Measurements from ENCODE around the gene HS6ST3.
"Not testable (repeated sequence)": the region's sequence is repeated elsewhere in the genome, so short reads cannot be mapped to it uniquely, and the experiment has no call there.

The HS6ST3 gene

DNA sequence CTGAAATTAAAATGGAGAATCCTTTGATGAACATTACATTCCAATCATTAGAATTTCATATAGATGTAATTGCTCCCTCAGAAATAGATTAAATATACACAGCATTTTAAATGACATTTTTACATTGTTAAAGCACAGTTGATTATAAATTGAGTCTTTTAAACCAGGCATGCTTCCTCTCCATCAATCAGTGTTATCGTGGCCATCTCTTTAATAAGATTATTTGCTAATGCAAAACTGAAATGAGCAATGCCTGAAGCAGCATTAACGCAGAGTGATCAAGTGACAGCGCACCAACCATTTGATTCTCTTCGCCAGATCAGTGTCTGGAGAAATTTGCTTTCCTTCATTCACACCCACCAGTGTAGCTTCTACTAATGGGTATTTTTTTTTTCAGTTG lies 644.6 kb downstream of the HS6ST3 start:
- no peak for DNase-seq (ENCODE audit: low spot score)

DNA sequence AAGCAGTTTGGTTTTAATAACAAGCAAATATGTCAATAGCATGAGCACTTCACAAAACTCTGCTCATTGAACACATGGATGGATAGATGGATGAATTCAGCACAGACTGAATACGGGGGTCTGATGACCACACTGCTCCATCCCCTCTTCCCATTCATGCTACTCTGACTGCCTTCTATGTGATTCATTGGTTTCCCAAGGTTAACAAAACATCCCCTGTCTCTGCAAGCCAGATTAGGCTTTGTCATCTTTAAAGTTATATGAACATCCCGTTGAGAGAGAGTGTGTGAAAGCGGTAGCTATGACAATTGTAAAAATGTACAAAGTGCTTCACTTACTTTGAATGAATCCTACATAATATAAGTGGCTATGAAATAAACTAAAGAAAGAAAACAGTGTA lies 651.9 kb downstream of the HS6ST3 start:
- no peak for DNase-seq (ENCODE audit: low spot score)

DNA sequence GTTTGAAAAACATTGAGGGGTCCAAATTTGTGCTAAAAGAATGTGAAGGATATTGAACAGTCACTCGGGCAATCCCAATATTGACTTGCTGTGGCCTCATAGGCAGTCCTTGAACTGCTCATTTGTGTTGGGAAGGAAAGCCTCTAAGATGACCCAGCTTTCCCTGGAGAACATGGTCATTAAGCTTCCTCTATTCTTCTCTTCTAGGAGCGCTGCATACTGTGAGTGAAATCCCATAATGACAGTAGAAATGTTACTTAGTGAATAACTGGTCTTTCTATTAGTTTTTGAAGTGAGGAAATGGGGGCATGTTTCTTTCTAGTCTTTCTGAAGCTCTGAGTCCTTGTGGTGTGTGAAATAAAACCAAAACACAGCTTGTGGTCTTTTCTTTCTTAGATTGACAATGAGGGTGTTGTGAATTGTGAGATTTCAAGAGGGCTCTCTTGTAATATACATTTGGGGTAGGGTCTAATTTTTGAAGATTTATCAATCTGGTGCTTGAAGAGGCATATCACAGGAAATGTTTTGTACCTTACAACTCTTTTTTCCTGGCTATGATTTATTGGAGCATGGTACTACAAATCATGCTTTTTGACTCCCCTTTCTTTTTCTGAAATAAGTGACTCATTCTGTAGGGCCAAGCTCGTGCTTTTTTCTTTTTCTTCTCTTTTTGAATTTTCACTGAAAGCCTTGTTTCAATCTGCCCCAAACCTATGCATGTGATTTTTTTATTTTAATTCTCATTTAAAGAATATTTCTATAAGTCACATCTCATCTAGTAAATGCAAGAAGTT lies 653.6 kb downstream of the HS6ST3 start:
- DNase-seq (ENCODE audit: low spot score): no peak

DNA sequence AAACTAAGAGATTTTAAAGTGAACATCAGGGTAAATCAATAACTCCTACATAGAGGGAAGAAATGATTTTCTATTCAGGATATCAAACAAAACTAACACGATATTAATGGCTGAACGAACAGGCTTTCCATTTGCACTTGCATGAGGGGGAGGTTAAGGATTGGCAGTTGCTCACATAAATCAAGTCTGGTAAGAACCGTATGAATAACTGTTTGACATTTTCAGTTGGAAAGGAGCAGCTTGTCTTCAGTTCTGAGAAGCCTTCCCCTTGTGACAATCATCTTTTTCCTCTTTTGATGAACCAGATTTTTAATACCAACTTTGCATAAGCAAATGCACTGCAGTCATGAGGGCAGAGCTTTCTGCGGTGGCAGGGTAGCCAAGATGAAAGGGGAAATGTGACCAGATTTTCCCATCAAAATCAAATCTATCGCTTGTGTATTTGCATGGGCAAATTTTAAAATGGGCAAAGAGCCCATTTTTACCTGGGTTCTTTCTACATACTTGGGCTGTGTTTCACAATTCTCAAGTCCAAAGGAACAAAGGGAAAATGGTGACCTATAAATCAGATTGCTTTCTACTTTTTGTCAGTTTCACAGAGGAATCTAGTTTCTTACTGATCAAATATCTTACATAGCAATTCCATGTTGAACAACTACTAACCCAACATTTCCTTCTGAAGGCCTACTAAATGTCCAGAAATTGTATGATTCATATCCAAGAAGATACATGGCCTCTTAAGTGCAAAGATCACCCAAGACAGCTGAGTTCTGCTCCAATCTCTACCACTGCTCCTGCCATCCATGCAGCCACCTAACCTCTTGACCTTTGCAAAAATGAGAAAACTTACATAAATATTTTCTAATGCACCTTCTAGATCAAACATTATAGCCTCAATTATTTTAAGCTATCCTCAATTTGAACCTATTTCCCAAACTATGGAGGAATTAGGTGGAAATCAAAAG lies 654.7 kb downstream of the HS6ST3 start:
- no peak for DNase-seq (ENCODE audit: low spot score)

DNA sequence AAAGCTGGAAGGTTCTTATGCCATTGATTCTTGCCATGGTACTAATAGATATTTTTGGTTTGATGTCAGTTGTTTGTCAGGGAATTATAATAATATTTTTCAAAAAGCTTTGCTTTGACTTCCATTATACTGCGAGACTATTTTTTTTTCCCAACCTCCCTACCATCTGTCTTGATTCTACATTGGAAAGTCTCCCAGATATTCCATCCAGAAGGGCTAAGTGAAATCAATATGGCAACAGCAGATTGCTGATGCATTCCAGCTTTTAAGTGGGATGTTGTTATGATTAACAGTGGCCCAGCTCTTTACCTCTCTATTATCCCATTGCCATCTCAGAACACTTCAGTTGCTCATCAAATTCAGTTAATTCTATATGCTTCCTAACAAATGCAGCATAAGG lies 657.0 kb downstream of the HS6ST3 start:
- DNase-seq (ENCODE audit: low spot score): no peak

DNA sequence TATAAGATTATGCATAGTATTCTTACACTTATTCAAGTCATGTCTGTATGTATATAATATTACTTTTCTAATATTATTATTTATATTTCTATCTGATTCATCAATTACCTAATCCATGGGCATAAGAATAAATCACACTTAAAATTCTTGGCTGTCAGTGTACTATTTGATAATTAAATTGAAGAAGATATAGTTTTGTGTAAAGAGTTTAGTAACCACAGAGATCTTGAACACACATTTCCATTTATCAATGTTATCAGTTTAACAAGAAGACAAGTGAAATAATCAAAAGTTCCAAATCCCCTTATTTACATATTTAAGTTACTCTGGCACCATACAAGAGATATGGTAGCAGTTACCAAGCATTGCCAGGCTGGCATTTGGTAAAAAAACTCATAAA lies 659.9 kb downstream of the HS6ST3 start:
- DNase-seq (ENCODE audit: low spot score): no peak

DNA sequence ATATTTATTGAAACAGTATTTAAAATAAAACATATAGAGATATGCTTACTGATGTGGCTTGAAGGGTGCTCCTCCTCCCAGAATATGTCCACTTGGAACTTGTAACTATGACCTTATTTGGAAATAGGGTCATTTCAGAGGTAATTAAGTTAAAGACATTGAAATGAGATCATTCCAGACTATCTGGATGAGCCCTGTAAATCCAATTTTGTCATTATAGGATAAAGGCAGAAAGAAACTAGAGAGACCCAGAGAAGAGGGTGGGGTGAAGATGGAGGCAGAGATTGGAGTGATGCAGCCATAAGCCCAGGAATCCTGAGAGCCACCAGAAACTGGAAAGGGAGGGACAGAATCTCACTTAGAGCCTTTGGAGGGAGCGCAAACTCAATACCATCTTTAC lies 661.2 kb downstream of the HS6ST3 start:
- no peak for DNase-seq (ENCODE audit: low spot score)

DNA sequence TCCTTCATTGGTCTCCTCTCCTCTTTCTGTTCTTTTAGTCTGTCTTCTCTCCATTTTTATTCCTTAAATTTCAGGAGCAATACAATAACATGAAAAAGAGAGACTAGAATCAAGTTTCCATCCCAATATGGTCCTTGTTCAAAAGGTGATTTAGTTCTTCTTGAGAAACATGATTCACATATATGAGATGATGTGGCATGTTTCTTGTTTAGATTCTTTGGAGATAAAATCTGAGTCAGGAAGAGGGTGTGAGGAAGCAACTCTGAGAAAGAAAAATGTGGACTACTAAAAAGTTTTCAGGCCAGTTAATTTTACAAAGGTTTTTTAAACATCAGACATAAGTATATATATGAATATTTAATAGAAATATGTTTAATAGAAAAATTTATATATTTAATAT lies 673.0 kb downstream of the HS6ST3 start:
- DNase-seq (ENCODE audit: low spot score): no peak

DNA sequence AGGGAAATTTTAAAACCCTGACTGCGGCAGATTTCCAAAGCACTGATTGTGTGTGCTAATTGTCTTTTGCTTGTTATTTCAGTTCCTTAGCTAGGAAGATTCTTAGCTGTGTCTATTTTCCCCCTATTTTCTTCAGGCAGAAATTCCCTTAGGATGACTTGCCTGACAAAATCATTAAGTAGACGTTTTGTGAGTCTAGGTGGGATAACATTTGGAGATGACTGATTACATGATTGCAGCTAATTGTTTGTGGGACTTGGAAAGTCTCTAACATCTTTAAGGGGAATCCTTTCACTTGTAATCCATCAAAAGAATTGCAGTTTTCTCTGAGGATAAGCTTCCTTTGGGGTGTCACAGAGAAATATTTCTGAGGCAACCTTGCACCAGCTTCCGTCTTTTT lies 676.4 kb downstream of the HS6ST3 start:
- DNase-seq (ENCODE audit: low spot score): no peak

DNA sequence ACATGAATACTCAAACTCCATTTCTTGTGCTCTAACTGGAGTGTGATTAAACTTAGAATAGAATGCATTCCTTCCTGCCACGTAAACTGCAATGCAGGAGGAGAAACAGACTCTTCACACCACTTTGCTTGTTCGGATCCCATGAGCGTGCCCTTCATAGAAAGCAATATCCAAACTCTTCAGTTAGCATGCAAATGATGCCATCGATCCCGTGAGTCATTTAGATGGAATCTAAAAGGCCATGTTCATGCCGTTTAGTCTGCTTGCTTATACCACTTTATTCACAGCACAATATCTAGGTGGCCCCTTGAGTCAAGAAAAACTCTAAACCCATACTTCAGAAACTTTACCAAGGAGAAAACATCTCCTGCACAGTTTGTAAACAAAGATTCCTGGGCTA lies 678.6 kb downstream of the HS6ST3 start:
- DNase-seq (ENCODE audit: low spot score): no peak

DNA sequence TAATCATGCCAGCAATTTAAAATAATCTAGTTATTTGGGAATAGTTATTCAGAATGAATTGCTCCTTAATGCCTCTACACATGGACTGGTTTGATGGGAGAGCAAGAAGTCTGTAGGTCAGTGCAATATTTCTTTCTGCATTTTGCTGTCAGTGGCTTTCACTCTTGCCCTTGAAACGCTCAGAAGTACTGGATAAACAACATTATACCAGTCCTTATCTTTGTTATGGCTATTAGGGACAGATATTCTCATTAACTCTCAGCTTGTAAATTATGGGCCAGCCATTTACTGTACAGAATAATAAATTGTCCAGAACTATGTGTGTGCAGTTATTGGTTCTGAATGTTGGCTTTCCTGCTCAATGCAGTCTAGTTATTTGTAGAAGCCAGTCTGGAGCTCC lies 680.0 kb downstream of the HS6ST3 start:
- no peak for DNase-seq (ENCODE audit: low spot score)

DNA sequence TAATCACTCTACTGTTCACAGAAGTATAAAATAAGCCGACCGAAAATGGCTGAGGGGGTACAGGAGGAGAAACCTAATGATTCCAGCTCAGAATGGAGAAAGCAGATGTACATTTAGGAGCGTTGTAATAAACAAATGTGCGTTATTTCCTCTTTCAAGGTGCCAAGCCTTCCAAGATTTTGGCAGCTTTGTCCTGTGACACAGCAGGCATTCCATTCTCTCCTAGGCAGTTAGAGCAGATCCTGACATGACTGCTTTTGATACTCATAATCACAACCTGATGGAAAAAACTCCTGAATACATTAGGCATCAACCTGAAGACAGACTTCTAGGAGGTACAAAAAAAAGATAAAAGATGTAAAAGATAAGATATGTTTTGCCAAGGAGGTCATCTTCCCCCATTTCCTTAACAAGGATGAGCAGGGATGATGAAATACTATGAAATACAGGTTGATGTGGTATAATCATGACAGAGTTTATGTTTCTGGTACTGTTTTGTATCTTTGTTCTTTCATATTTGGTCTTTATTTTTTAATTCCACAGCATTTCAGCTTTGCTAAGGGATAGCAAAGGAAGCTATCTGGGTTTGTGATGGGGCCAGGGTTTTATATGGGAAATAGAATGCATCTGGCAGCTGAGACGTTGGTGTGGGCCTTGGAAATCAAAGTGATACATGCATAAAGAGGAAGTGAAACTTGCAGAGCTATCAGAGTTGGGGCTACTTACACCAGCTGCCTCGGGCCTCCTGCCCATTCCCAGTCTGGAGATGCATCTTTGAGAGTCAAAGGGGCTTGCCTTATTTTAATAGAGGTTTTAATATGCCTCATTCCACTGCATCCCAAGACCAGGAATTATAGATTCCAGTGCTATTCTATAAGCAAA lies 681.8 kb downstream of the HS6ST3 start:
- no peak for DNase-seq (ENCODE audit: low spot score)

DNA sequence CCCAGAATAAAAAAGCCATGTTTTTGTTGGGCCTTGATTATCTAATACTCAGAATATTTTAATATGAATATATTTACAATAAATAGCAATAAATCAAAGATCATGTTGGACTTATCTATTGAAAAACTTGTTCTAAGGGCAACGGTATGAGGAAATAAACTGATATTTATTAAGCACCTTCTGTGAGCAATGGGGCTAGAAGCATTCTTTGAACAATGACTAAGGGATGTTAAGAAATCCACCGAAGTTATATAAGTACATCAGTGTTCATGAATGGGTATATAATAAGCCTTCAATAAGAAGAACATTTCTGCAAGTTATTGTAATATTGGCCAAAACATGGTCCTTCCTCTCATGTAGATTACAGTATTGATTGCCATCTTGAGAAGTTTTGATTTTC lies 682.5 kb downstream of the HS6ST3 start:
- no peak for DNase-seq (ENCODE audit: low spot score)

DNA sequence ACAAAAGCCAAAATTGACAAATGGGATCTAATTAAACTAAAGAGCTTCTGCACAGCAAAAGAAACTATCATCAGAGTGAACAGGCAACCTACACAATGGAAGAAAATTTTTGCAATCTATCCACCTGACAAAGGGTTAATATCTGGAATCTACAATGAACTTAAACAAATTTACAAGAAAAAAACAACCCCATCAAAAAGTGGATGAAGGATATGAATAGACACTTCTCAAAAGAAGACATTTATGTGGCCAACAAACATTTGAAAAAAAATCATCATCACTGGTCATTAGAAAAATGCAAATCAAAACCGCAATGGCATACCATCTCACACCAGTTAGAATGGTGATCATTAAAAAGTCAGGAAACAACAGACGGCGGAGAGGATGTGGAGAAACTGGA lies 688.4 kb downstream of the HS6ST3 start:
- DNase-seq (ENCODE audit: low spot score): not testable (repeated sequence)

DNA sequence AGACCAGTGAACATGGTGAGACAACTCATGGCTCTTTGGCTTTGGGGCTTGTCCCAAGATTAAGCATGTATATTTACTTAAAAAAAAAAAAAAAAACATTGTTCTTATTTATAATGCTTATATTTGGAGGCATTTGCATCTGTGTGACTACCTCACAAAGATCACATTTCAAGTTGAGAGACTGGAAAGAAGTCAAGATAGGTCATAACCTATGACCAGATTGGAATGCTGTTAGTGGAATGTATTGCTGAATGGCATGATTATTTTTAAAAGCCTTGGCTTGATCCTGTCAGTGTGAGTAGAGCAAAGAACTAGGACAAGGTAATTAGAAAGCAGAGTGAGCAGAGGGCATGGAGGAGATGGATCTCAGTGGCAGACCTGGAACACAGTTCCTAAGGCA lies 689.8 kb downstream of the HS6ST3 start:
- DNase-seq (ENCODE audit: low spot score): no peak

DNA sequence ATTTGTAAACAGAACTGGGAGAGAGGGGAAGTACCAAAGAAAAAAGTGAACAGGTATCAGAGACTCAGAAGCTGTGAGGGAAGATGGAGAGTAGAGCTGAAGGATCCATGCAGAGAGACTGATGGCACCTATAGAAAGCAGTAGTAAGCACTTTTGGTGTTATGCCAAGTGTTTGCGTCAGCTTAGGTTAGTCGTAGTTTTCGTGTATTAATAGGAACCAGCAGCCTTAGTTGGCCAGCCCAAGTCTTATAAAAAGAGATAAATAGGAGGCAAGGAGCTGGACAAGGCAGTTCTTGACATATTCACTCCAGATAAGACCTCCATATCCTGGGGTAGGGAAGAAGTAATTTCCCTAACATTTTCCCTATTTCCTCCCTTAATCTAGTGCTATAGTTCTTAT lies 690.2 kb downstream of the HS6ST3 start:
- no peak for DNase-seq (ENCODE audit: low spot score)

DNA sequence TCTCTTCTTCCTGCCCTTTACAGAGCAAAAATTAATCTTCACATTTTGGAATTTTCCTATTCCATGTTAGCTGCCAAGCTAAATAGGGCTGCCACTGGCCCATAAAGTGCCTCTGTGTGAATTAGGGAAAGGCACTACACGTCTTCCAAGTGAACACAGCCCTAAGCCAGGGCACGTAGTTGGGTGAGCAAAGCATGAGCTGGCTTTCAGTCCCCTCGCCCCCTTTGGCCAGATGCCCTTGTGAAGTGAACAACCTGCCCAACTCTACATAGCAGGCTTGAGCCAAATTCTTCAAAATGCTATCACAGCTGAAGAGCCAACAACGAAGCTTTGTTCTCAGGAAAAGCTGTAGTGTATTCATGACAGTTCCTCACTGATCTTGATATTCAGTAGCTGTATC lies 691.2 kb downstream of the HS6ST3 start:
- no peak for DNase-seq (ENCODE audit: low spot score)

DNA sequence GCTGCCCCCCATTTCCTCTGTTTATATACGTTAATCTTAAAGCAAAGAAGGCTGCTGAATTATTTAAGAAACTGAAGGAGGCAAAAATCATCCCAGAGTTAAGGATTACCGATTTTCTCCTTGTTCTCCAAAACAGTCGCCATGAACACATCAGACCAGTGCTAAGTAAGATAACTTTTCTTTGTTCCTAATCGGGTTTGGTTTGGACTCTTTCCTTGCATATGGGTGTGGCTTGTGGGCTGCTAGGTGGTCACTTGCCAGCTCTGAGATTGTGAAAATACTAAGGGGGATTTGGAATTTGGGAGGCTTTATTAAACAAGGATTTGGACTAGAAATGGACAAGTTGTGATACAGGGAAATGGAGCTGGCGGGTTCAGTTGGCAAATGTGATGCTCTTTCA lies 692.3 kb downstream of the HS6ST3 start:
- no peak for DNase-seq (ENCODE audit: low spot score)

DNA sequence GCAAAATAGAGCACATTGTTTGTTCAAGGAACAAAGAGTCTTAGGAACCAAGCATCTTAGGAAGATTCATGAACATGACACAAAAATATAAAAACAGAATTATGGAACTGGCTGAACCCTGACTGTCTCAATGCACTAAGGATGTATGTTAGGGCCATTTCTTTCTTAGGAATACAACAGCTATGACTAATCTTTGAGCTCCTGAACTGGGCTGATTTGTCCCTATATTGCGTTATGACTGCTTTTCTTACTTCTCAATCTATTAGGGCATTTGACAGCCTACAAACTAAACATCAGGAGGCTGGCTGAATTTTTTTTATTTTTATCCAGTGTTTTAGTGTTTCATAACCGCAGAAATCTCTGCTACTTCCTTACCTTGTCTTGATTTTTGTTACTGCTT lies 693.1 kb downstream of the HS6ST3 start:
- no peak for DNase-seq (ENCODE audit: low spot score)

DNA sequence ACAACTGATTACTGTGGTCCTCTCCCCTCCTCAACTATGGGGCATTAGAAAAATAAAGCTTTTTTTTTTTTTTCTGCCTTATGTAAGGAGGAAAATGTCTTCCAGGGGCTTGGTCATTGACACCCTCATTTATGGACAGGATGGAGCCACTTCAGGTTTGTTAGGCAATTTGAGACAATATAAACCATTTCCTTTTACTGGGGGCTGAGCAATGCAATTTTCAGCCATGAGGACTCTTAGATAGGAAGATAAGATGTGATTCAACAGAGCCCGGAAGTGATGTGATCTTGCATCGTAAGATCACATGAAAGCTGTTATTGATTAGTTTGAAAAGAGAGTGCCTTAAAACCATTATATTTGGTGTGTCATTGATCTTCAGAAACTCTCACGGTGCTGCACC lies 693.6 kb downstream of the HS6ST3 start:
- no peak for DNase-seq (ENCODE audit: low spot score)

DNA sequence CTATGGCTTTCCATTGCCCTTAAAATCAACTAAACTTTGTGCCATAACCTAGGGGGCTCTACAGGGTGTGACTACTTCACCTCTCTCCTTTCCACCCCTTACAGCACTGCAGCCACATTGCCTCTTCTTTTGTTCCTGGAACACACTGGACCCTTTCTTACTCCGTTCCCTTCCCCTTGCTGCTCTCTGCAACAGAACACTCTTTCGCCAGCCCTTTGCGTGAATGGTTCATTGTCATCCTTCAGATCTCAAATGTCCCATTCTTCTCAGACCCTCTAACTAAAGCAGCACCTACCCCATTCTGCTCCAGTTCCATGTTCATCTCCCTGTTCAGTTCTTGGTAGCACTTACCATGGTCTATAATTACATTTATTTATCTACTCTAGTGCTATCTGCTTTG lies 696.1 kb downstream of the HS6ST3 start:
- no peak for DNase-seq (ENCODE audit: low spot score)

DNA sequence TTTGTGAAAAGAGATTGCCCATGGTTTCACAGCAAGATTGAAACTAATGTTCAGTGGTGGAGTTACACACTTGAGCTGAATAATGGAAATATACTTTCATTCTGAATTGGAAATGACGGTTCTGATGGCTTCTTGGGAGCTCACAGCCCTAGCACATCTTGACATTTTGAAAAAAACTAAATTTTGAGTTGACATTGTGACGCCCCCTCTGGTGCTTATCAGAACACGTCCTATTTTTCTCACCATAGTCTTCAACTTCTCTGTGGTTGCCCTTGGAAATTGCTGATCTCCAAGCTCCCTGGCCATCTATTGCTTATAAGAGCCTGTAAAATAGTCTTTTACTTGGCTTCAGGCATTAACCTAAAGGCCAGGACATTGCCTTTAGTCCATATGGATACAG lies 702.3 kb downstream of the HS6ST3 start:
- no peak for DNase-seq (ENCODE audit: low spot score)

Data from hematopoietic multipotent progenitor cell treated with erythropoietin and hydrocortisone succinate and interleukin-3 and kit ligand, for 15 days (in vitro differentiated cells).